HG02678 (cell line): ENCODE data around the gene DOCK9.

Experiments used
- ATAC-seq: cut with Tn5 transposase; IDR thresholded peaks from one replicate; pipeline ENCODE4 v1.9.1; 2021; ENCODE audit warnings: mild to moderate bottlenecking, moderate library complexity; ENCODE audit not compliant: unreplicated experiment

Gene DOCK9

GRCh38 chr13:98752467-98753290 lies 225.2 kb downstream of the DOCK9 start, which contains the start of gene SLC15A1:
Gene SLC15A1 (minus strand): TSS chr13:98752672. CDS start chr13:98752598, 74 bp downstream.
- ATAC-seq: no peak

- no peak for ATAC-seq
Observed at GRCh38 chr13:98751861-98752466, 225.9 kb downstream of the DOCK9 start.

- ATAC-seq: no peak
Observed at GRCh38 chr13:98751367-98751782, 226.5 kb downstream of the DOCK9 start.

- ATAC-seq: no peak
Observed at GRCh38 chr13:98749501-98749900, 228.4 kb downstream of the DOCK9 start.

- ATAC-seq: no peak
Observed at GRCh38 chr13:98746968-98747367, 230.9 kb downstream of the DOCK9 start.
